Peyer's patch (tissue), 4 donors: ENCODE results near the gene ANGPTL3.

Experiments used
- CTCF ChIP-seq, 6 experiments: fragments of 450-650 bp in 4 of 6; fragments of 200-600 bp in 2 of 6; sonication (generic) in 1 of 6; IDR thresholded peaks; one replicate each; pipeline ENCODE4 v1.5.1; 2017 to 2019; ENCODE audit warnings: antibody characterized with exemption in 6 of 6, mild to moderate bottlenecking in 3 of 6, moderate library complexity in 1 of 6
- POLR2A ChIP-seq, 2 donors: fragments of 450-650 bp; IDR thresholded peaks; one replicate each; pipeline ENCODE4 v1.5.1; 2017; ENCODE audit warnings: antibody characterized with exemption in 2 of 2, mild to moderate bottlenecking in 2 of 2, moderate library complexity in 2 of 2

- no peak for TF ChIP-seq CTCF (IDR thresholded peaks at IDR 0.05)
- TF ChIP-seq POLR2A (IDR thresholded peaks at IDR 0.05) = no peak
Measured at GRCh38 chr1:62601457-62601856, 4.1 kb downstream of the ANGPTL3 start.
